Measurements from ENCODE around the gene DLG1.
"Not testable (repeated sequence)": the region's sequence is repeated elsewhere in the genome, so short reads cannot be mapped to it uniquely, and the experiment has no call there.

DLG1 gene

GRCh38 chr3:197088370-197088769 is 210.0 kb downstream of the DLG1 start:
- no peak for DNase-seq

- DNase-seq: no peak
Observed at GRCh38 chr3:197085137-197085536, 213.3 kb downstream of the DLG1 start.

GRCh38 chr3:197083486-197083885 is 214.9 kb downstream of the DLG1 start:
- peak; percentile 76 for DNase-seq

DNA sequence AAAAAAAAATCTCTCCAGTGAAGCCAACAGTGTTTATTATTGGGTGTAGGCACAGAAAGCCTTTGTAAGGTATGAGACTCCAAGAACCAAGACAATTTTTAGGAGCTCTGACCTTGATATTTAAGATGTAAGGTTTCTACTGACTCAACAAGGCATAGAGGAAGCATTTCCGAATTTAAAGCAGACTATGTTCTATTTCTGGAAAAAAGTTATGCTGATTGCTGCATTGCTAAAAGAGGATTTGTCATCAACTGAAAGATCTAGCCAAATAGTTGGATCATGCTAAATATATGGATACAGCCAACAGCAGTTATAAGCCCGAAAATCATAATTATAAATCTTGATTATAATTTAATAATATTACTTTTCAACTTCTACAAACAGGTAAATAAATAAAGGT is 215.5 kb downstream of the DLG1 start:
- peak; percentile 18 for DNase-seq

DNA sequence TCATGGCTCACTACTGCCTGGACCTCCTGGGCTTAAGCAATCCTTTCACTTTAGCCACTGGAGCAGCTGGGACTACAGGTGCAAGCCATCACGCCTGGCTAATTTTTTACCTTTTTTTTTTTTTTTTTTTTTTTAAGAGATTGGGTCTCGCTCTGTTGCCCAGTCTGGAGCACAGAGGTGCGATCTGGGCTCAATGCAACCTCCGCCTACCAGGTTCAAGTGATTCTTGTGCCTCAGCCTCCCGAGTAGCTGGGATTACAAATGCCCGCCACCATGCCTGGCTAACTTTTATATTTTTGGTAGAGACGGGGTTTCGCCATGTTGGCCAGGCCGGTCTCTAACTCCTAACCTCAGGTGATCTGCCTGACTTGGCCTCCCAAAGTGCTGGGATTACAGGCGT is 218.1 kb downstream of the DLG1 start:
- no peak for DNase-seq

DNA sequence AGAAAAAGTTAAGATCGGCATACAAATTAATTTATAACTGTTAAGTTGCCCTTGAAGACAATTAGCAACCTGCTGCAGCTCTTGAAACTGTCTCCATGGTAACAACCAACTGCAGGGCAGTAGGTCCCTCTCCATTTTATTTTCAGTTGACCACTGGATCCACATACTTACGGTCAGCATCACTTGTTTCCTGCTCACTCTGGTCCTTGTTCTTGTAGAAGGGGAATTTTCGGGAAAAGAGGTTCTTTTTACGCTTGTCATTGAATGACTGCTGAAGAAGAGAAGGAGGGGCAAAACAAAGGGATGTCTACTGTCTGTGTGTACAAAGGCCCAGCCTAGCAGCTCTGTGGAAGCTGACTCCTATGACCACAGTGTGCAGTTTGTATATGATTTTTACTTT is 222.0 kb downstream of the DLG1 start:
- DNase-seq: no peak

DNA sequence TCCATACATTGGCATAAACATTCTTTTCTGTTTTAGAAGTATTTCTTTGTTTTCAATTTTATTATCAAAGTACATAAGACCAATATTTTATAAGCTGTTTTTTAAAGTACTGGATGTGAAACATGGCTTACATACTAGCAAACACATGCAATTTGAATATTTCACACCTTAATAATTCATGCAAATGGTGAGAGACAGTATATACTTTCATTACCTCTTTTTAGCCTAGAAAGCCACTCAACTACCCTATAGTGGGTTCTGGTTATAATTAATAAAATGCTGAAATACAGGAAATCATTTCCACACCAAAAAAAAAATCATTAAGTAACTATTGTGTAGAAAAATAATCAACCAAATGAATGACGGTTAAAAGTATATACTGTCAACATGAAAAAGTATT is 230.3 kb downstream of the DLG1 start:
- DNase-seq: no peak

- DNase-seq: no peak
Observed at GRCh38 chr3:197064771-197065170, 233.6 kb downstream of the DLG1 start.

DNA sequence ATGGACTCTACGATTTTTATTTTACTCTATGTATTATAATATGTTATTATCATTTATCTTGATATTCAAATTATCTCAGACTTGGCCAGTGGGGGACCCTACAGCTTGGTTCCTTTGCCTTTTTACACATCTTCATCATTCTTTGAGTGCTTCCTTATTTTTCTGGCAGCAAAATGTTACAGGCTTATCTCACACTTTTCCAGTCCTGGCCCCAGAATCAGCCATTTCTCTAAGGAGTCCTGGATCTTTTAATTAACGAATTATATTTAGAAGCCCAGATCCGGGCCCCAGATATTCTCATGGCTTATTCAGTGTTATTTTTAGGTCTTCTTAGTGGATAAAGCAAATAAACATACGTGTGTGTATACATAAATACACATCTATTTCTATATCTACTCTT is 236.0 kb downstream of the DLG1 start:
- no peak for DNase-seq

DNA sequence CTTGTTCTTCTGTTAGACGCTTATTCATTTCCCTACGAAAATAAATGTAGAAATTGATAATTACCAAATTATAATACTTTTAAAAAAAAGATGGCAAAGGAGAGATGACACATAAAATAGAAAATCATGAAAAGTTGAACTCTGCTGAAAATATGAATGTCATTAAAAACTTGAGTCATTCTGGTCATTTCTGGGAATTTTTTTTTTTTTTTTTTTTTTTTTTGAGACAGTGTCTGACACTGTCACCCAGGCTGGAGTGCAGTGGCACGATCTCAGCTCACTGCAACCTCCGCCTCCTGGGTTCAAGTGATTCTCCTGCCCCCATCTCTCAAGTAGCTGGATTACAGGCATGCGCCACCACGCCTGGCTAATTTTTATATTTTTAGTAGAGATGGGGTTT is 246.8 kb downstream of the DLG1 start:
- DNase-seq: not testable (repeated sequence)

GRCh38 chr3:197050511-197050910 is 247.9 kb downstream of the DLG1 start:
- DNase-seq: no peak

GRCh38 chr3:197042539-197042938 is 255.9 kb downstream of the DLG1 start:
- DNase-seq: no peak

DNA sequence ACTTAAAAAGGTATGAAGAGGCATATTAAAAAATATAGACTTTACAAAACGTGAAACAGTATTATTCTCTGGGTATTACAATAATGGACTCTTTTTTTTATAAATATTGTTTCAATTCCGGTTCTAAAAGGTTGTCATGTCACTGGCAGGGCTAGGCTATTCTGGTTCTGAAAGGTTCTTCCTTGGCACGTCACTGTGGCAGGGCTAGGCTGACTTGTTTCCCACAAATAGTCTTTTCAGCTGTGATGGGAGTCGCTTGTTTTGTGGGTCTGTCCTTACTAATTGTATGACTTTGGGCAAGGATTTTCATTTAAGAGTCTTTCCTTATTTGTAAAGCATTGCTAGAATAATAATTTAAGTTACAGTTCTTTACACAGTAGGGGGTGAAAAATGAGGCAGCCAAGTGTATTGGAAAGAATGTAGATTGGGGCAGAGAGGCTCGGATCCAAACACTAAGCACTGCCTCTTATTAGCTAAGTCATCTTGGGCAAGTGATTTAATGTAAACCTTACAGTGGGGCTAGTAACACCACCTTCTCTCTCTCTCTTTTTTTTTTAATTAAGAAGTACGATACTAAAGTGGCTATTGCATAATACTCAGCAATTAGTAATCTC is 256.4 kb downstream of the DLG1 start:
- peak; percentile 65 for DNase-seq

GRCh38 chr3:197040658-197041057 is 257.8 kb downstream of the DLG1 start:
- no peak for DNase-seq

DNA sequence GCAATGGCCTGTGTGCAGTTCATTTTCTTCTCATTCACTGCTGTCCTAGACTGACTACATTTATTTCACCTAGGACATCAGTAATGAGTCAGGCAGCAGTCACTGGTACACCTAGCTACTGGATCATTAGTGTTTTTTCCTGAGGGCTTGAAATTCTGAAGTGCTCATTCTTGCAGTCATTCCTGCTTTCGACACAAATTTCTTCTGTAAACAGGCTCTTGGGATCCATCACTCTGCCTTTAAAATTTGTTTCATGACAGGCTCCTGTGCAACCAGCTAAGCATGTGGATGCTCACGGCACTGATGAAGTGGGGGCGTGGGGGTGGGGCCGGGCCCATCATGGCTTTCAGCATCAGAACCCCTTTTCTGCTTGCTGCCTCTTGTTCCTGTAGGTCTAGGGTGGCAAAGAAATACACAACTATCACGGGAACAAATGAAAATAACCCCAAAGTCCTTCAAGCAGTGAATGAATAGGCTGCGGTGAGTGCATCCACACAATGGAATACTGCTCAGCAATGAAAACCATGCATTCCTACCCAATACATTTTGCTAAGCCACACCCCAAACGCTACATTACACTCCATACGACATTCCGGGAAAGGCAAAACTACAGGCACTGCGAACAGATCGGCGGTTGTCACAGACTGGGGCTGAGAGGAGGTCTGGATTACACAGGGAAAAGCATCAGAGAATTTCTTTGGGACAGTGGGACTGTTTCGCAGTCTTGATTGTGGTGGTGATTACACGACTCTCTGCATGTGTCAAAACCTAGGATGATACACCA is 259.5 kb downstream of the DLG1 start:
- DNase-seq: no peak

- no peak for DNase-seq
Observed at GRCh38 chr3:197035577-197035976, 262.8 kb downstream of the DLG1 start.

DNA sequence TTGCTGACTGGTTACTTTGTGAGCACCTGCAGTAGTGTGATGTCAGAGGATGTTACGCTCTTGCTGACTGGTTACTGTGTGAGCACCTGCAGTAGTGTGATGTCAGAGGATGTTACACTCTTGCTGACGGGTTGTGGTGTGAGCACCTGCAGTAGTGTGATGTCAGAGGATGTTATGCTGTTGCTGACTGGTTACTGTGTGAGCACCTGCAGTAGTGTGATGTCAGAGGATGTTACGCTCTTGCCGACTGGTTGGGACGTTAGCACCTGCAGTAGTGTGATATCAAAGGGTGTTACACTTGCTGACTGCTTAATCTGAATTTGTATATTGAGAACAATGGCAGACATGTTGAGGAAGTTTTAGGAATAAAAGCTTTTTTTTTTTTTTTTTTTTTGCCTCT is 263.6 kb downstream of the DLG1 start:
- not testable (repeated sequence) for DNase-seq

DNA sequence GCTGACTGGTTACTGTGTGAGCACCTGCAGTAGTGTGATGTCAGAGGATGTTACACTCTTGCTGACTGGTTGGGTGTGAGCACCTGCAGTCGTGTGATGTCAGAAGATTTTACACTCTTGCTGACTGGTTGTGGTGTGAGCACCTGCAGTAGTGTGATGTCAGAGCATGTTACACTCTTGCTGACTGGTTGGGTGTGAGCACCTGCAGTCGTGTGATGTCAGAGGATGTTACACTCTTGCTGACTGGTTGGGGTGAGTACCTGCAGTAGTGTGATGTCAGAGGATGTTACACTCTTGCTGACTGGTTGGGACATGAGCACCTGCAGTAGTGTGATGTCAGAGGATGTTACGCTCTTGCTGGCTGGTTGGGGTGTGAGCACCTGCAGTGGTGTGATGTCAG is 264.6 kb downstream of the DLG1 start:
- not testable (repeated sequence) for DNase-seq

GRCh38 chr3:197031315-197032285 is 266.8 kb downstream of the DLG1 start:
- DNase-seq: peak; percentile 93

- DNase-seq: no peak
Observed at GRCh38 chr3:197030379-197031314, 267.8 kb downstream of the DLG1 start.

GRCh38 chr3:197029511-197030167 is 268.8 kb downstream of the DLG1 start, which contains the start of gene MELTF:
Gene MELTF (minus strand): TSS chr3:197029817. CDS start chr3:197029702, 115 bp downstream.
- peak; percentile 55 for DNase-seq

All from fibroblast of skin of scalp (primary cell).